Colon (tissue), 2 donors: Measurements from ENCODE around the gene DLGAP4.

Experiments
- FAIRE-seq: peaks from 2 replicates; lab custom pipeline; 2012; peaks lifted over from hg19 to GRCh38; lab: Jason Lieb, UNC
- donor health status: control.
- donor health status: control.

DLGAP4 gene

DNA sequence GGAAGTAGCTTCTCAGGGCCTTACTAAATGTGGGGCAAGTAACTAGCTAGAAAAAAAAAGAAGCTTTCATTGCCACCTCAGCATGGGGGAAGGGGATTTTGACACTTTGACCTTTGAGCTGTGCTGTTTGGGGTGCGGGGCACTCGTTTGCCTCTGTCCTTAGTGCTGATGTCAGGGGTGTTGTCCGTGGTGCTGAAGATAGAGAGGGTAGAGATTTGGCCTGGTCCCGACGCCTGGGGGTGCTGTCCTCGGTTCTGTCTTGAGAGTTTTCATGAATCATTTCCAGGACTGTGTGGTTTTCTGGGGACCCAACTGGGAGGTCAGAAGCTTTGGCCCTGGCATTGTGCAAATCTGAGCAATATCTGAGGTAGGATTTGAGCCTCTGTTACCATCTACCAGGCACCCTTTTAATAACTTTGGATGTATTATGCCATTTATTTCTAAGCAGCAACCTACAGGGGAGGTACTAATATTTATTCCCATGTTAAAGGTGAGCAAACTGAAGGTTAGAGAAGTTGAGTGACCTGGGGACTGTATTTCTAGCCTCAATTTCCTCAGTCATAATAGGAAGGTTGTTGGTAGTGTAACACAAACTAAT is 78.0 kb downstream of the DLGAP4 start:
- FAIRE-seq = no peak

DNA sequence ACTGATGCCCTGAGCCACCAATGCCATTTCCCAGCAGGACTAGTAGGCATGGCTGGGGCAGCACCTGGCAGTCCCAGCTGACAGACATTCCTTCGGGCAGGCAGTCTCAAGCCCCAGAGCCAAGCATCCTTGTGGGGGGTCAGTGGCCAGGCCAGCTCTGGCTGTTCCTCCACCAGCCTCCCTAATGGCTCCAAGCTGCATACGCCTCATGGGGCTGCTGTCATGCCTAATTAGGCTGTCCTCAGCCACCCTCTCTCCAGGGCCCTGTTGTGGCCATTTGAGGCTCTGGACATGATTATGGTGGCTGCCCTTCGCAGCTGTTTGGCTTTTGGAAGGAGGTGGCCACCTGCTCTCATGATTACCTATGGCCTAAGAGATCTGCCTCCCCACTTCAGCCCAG is 79.4 kb downstream of the DLGAP4 start:
- no peak for FAIRE-seq

DNA sequence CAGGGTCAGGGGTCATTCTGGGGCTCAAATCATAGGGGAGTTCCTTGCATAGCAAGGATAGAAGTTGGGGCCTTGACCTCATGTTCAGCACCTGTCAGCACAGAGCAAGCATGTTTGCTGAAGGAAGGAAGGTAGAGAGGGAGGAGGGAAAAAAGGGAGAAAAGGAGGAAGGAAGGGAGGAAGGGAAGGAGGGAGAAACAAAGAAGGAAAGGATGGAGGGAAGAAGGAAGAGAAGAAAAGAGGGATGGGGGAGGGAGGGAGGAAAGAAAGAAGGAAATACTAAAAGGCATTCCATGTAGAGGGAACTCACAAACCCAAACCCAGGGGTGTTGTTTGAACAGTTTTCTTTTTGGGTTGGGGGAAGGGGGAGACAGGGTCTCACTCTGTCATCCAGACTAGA is 80.1 kb downstream of the DLGAP4 start:
- FAIRE-seq = no peak

DNA sequence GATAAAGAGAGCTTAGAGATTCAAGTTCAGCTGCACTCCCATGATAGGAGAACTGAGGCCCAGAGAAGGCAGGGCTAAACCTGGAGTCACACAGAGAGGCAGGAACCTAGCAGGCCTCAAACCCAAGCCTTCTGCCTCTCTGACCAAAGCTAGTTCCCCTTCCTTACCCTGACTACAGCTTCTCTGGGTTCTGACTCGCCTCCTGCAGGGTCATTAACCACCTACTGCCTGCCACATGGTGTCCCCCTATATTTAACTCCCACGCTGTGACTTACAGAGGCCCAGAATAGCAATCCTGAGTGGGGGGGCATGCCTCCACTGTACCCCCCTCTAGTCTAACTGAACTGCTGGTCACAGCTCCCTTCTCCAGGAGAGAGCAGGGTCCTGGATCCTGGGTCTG is 84.1 kb downstream of the DLGAP4 start:
- FAIRE-seq = no peak

DNA sequence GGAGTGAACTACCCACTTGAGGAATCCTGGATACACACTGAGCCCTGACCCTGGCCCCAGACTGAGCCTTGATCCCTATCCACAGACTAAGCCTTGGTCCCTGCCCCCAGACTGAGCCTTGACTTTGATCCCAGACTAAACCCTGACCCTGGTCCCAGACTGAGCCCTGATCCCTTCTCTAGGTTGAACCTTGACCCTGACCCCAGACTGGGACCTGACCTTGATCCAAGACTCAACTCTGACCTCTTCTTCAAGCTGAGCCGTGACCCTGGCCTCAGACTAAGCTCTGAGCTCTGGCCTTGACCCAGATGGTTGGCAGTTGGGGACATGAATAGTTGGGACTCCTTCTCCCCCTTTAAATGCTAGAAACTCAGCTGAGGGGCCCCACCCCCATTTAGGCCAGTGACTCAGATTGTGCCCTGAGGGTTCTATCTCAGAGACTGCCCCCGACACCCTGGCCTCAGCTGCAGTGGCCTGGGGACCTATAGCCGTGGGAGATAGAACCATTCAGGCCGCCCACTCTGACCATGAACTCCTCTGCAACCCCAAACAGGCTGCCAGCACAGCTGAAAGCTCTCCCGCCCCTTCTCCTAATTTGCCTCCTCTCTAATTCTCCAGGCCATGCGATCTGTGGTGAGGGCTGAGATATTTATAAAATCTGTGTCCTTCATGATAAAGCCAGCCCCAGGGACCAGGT is 84.7 kb downstream of the DLGAP4 start:
- no peak for FAIRE-seq

DNA sequence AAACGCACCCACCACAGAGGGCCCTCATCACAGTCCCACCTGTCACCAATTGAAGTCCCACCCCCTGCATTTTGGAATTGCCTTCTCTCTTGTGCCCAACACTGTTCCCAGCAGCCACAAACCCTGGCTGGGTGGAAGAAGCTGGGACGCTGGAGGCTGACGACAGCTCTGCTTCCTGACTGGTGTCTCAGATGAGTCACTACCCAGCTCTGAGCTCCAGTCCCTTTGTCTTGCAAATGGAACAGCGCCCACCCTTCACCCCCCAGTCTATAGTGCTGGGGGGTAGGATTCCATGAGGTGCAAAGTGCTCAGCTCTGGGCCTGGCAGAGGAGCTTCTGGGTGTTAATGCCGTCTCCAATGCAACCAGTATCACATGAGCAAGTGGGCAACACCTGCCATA is 85.3 kb downstream of the DLGAP4 start:
- FAIRE-seq = no peak

GRCh38 chr20:36391955-36392354 is 85.8 kb downstream of the DLGAP4 start:
- FAIRE-seq = no peak

GRCh38 chr20:36392989-36393388 is 86.8 kb downstream of the DLGAP4 start:
- no peak for FAIRE-seq

GRCh38 chr20:36394340-36394965 is 88.3 kb downstream of the DLGAP4 start:
- FAIRE-seq = no peak

DNA sequence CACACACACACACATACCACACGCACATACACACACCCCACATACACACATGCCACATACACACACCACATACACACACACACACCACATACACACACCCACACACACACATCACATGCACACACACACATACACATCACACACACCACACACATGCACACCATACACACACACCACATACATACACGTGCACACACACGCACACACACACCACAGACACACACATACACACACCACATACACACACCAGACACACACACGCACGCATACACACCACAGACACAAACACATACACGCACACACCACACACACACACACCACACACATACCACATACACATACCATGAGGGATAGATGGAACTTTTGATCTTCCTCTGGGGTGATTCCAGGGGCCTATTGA is 90.2 kb downstream of the DLGAP4 start:
- no peak for FAIRE-seq

DNA sequence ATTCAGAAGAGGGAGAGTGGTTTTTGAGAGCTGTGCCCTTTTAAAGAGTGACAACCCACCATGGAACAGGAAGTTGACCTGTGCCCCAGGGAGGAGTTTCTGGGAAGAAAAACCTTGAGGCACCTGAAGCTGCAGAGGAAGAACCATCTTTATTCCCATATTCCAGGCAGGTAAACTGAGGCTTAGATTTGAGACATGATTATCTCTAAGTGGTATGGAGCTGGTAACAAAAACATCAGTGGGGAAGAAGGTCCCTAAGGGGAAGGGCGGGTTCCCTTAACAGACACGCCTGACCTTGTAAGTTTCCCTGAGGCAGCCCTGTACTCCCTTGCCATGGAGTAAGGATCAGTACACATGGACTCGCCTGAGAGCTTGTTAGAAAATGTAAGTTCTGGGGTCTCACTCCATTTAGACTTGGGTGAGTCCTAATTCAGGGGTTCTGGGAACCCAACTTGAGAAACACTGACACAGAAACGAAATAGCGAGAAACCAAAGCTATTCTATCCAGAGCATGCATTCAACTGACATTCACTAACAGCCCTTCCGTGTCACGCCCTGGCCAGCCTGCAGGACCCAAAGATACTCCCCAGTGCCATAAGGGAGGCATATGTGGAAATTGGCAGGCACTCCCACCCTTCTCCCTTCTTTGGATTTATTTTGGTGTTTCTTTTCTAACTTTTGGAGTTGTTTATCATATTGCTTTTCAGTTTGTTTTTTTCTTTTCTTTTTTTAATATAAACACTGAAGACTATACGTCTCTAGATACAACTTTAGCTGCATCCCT is 90.9 kb downstream of the DLGAP4 start:
- no peak for FAIRE-seq

DNA sequence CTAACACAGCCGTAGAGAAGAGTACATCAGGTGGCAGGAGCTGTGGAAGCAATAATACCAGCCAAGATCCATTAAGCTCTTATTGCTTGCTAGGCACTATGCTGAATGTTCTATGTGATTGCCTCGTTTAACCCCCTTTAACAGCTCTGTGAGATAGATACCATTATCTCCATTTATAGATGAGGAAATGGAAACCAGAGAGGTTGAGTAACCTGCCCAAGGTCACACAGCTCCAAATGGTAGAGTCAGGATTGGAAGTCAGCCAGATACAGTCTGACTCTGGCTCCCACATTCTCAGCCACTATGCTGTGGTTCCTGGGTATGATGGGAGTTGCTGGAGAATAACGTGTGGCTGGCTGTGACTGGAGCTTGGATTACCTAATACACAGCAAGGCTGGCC is 92.4 kb downstream of the DLGAP4 start:
- FAIRE-seq = no peak

DNA sequence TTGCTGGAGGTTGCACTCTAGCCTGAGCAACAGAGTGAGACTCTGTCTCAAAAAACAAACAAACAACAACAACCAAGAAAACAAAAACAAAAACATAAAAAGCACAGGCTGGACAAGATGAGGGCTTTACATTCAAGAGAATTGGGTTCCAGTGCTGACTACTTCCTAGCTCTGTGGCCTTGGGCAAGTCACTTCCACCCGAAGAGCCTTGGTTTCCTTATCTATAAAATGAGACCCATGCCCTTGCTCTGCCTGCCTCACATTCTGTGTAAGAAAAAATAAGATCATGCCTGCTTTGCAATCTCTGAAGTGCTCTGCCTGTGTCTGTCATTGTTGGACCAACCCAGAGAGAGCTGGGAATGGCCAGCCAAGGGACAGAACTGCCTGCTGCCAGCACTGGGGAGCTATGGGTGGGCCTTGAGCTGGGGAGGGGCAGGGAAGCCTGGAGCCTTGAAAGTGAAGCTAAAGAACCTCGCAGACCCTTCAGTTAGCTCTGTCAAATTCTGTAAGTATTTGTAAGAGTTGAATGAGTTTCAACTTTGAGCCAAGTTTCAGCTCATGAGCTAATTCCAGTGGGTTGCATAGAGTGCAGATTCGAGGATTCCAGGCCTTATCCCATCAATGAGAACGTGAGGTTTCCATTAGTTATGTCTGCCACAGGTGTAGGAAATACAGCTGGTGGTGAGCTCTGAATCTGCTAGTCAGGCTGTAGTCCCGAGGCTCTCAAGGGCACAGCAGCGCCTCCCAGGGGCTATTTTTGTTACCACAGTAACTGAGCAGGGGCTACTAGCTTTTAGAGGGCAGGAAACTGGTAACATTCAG is 93.2 kb downstream of the DLGAP4 start:
- FAIRE-seq = no peak

GRCh38 chr20:36399969-36400545 is 93.9 kb downstream of the DLGAP4 start:
- FAIRE-seq = no peak

DNA sequence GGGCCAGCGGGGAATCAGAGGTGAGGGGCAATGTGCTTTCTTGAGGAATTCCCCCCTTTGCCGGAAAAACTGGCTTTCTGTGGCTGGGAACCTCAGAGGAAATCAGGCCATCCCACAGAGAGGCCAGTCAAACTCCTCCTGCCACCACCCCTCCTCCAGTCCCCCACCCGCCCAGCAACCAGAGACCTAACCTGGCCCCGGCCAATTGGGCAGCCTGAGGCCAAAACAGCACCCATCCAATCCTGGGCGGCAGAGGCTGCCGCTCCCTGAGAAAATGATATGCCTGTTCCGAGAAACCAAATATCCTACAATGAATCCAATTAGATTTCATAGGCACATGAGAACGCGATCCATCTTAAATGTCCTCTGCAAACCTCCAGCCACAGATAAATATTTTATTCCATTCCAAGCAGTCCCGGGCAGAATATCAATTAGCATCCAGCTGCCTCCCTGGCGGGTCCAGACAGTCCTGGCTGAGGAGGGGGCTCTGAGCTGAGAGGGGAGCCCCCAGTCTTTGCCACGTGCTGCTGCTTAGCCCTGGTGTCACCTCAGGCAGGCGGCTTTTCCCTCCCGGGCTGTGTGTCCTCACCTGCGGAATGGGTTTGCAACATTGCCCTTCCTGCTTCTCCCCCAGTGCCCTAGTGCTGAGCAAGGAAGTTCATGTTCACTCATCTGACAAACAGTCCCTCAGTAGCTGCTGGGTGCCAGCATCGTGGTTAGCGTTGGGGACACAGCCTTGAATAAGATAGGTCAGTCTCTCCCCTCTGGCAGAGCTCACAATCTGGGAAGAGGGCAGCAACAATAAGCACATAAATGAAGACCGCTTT is 95.0 kb downstream of the DLGAP4 start:
- no peak for FAIRE-seq

GRCh38 chr20:36402708-36403107 is 96.6 kb downstream of the DLGAP4 start:
- FAIRE-seq = no peak

- no peak for FAIRE-seq
Observed at GRCh38 chr20:36404435-36404978, 98.4 kb downstream of the DLGAP4 start.

DNA sequence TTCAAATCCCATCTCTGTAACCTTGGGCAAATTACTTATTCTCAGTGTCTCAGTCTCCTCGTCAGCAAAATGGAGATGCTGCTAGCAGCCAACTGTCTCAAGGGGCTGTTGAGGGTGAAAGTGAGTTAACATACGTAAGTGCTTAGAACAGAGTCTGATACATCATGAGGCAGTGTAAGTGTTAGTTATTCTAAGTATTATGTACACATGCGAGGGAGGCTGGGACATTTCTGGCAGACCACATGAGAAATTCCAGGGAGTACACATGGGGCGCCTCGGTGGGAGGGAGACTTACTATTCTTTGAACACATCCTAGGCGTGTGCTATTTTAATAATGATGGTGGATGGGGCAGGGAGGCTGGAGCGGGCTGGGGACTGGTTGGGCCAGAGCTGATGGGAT is 99.1 kb downstream of the DLGAP4 start:
- FAIRE-seq = no peak

DNA sequence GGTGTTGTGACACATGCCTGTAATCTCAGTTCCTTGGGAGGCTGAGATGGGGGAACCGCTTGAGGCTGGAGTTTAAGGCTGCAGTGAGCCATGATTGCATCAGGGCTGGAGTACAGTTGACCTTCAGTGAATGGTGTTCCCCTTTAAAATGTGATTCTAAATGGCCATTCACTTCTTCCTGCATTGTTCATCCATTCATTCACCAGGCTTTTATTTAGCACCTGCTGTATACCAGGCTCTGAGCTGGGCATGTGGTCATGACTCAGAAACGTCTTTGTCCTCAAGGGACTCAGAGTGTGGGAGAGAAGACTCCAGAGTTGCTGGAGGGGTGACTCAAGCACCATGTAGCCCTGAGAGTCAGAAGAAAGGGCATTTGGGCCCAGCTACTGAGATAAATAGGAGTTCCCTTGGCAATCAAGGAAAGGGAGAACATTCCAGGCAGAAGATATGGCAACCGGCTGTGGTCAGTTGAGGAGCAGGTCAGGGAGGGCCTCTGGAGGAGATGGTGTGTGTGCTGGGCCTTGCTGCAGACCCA is 101.1 kb downstream of the DLGAP4 start:
- no peak for FAIRE-seq

GRCh38 chr20:36408219-36408618 is 102.1 kb downstream of the DLGAP4 start:
- FAIRE-seq = no peak
